Measurements from ENCODE around the gene WDR7.

Gene WDR7

GRCh38 chr18:56632070-56633022 lies 18.8 kb upstream of the WDR7 start:
- no peak overlapping the region for H3K4me2 ChIP-seq (ENCODE audit: low read length)
- no peaks in the 10 kb centered on the region for H3K36me3 ChIP-seq (ENCODE audit: control insufficient read depth, insufficient read depth, low read length)
- no peak overlapping the region for H2AFZ ChIP-seq
- no peak overlapping the region for H3K27ac ChIP-seq
- H3K4me3 ChIP-seq (ENCODE audit: low read depth, low read length) = no peak overlapping the region
- peaks cover 68% of the 10 kb centered on the region for H3K79me2 ChIP-seq
- TF ChIP-seq CTCF (IDR thresholded peaks at IDR 0.05) = no peak
- no peaks in the 10 kb centered on the region for H3K4me1 ChIP-seq
- H3K27me3 ChIP-seq (ENCODE audit: control insufficient read depth, insufficient read depth, low read length) = no peaks in the 10 kb centered on the region
- no peaks in the 10 kb centered on the region for H3K9me3 ChIP-seq (ENCODE audit: control insufficient read depth, low read length)
- no peak overlapping the region for H3K9ac ChIP-seq

- Histone ChIP-seq H3K27me3 (ENCODE audit: control insufficient read depth, insufficient read depth, low read length) (no peaks in the 10 kb centered on the region), H3K4me1 (peaks cover 4% of the 10 kb centered on the region), H3K79me2 (peaks cover 71% of the 10 kb centered on the region), H3K27ac (no peak overlapping the region), H3K4me2 (ENCODE audit: low read length) (no peak overlapping the region), H2AFZ (no peak overlapping the region), H3K9ac (no peak overlapping the region), H3K36me3 (ENCODE audit: control insufficient read depth, insufficient read depth, low read length) (no peaks in the 10 kb centered on the region), H3K9me3 (ENCODE audit: control insufficient read depth, low read length) (no peaks in the 10 kb centered on the region), H3K4me3 (ENCODE audit: low read depth, low read length) (no peak overlapping the region)
- TF ChIP-seq CTCF (IDR thresholded peaks at IDR 0.05) = no peak
Measured at GRCh38 chr18:56635007-56635406, 16.2 kb upstream of the WDR7 start.

- TF ChIP-seq CTCF (IDR thresholded peaks at IDR 0.05) = no peak
- Histone ChIP-seq H3K36me3 (ENCODE audit: control insufficient read depth, insufficient read depth, low read length) (no peaks in the 10 kb centered on the region), H3K9me3 (ENCODE audit: control insufficient read depth, low read length) (no peaks in the 10 kb centered on the region), H2AFZ (no peak overlapping the region), H3K4me3 (ENCODE audit: low read depth, low read length) (peak overlapping the region; percentile 97), H3K4me1 (peaks cover 4% of the 10 kb centered on the region), H3K9ac (peak overlapping the region; percentile 95), H3K27me3 (ENCODE audit: control insufficient read depth, insufficient read depth, low read length) (no peaks in the 10 kb centered on the region), H3K4me2 (ENCODE audit: low read length) (peak overlapping the region; percentile 59), H3K79me2 (peaks cover 49% of the 10 kb centered on the region), H3K27ac (no peak overlapping the region)
Measured at GRCh38 chr18:56637176-56637575, 14.0 kb upstream of the WDR7 start.

- Histone ChIP-seq H3K79me2 (peaks cover 43% of the 10 kb centered on the region), H3K4me3 (ENCODE audit: low read depth, low read length) (peak overlapping the region; percentile 97), H3K9me3 (ENCODE audit: control insufficient read depth, low read length) (no peaks in the 10 kb centered on the region), H3K36me3 (ENCODE audit: control insufficient read depth, insufficient read depth, low read length) (no peaks in the 10 kb centered on the region), H3K4me1 (peaks cover 4% of the 10 kb centered on the region), H3K27me3 (ENCODE audit: control insufficient read depth, insufficient read depth, low read length) (no peaks in the 10 kb centered on the region), H3K27ac (peak overlapping the region; percentile 91), H3K4me2 (ENCODE audit: low read length) (peak overlapping the region; percentile 59), H3K9ac (peak overlapping the region; percentile 95), H2AFZ (peak overlapping the region; percentile 91)
- no peak for TF ChIP-seq CTCF (IDR thresholded peaks at IDR 0.05)
Measured at GRCh38 chr18:56637711-56638231, 13.4 kb upstream of the WDR7 start.

Data from parathyroid adenoma (tissue), 2 donors.